AG04449 (cell line): ENCODE data around the gene FBXL15.

ENCODE experiments used
- CTCF ChIA-PET: fragments of 350-600 bp; formaldehyde crosslinking; extraction: SDS; loops from one replicate; lab custom pipeline; 2021; ENCODE audit warnings: antibody characterized with exemption; lab: Yijun Ruan, JAX
- POLR2A ChIA-PET: fragments of 400-600, 350-600 bp; formaldehyde crosslinking; extraction: SDS; loops from one replicate; lab custom pipeline; 2020; ENCODE audit warnings: antibody characterized with exemption, inconsistent platforms; lab: Yijun Ruan, JAX
- DNase-seq: peaks from one replicate; pipeline ENCODE4 v3.0.0-alpha.2; 2010; ENCODE audit warnings: low read depth, low spot score
- H3K4me3 ChIP-seq: 2 replicates; pipeline ENCODE4 v1.5.1; 2011; ENCODE audit warnings: low read depth, mild to moderate bottlenecking, control low read depth, low read length
- TF ChIP-seq, protein P1 (sequence below): IDR thresholded peaks from one replicate; pipeline ENCODE4 v1.5.1; 2011; ENCODE audit warnings: mild to moderate bottlenecking, moderate library complexity, low read length, control low read depth, inconsistent platforms; ENCODE audit not compliant: insufficient read depth; ENCODE audit errors: missing control alignments

FBXL15 gene

DNA sequence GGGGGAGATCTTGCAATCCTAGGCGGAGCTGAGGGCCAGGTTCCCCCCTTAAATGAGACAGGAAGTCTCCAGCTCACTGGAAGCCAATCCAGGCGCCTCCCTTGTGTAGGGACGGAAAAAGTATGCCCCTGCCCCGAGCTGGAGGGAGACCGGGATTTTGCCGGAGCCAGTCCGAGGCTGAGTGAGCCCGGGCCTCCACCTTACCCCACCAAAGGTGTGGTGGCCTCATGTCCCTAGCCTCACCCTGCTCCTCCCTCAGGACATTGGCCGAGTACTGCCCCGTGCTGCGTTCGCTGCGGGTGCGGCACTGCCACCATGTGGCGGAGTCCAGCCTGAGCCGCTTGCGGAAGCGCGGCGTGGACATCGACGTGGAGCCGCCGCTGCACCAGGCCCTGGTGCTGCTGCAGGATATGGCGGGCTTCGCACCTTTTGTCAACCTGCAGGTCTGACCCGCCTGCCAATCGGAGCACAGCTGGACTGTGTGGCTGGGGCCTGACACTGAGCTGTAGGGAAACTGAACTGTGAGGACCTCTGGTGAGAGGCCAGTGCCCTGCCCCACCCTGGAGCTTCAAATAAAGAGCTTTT lies 2.0 kb downstream of the FBXL15 start:
- no peak for DNase-seq

DNA sequence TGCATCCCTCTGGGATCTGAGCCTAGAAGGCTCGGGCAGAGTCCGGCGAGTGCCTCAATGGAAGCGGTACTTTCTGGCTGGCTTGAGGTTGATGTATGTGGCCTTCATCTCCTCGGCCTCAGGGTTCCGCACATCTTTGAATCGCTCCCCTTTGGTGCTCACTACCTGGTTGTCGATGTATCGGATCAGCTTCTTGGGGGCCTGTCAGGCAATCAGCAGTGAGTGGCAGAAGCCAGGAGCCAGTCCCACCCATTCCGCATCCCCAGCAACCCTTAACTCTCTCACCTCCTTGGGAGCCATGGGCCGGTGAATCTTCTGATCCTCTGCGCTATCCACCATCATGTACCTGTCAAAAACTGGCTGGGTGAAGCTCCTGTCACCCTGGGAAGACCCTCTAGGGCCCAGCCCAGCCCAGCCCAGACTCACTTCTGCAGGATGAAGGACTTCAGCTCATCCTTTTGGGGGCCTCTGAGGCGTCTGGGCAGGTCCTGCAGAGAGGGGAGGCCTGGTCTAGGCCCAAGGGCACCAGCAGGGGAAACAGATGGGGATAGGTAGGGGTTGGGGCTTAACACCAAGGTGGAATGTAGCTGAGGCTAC lies 2.8 kb downstream of the FBXL15 start:
- TF ChIP-seq, protein P1, sequence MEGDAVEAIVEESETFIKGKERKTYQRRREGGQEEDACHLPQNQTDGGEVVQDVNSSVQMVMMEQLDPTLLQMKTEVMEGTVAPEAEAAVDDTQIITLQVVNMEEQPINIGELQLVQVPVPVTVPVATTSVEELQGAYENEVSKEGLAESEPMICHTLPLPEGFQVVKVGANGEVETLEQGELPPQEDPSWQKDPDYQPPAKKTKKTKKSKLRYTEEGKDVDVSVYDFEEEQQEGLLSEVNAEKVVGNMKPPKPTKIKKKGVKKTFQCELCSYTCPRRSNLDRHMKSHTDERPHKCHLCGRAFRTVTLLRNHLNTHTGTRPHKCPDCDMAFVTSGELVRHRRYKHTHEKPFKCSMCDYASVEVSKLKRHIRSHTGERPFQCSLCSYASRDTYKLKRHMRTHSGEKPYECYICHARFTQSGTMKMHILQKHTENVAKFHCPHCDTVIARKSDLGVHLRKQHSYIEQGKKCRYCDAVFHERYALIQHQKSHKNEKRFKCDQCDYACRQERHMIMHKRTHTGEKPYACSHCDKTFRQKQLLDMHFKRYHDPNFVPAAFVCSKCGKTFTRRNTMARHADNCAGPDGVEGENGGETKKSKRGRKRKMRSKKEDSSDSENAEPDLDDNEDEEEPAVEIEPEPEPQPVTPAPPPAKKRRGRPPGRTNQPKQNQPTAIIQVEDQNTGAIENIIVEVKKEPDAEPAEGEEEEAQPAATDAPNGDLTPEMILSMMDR = no peak
- ChIA-PET CTCF (interaction anchor here (0.8 to 9.9 kb wide), 22 partner anchors 10 to 254 kb away, joined by 3 to 157 read pairs (median 8); partner anchors contain the start of genes ACTR1A, C10orf95, CUEDC2 and ELOVL3), POLR2A (interaction anchor here (3.9 kb wide), 1 partner anchor 9 kb away, joined by 31 read pairs; the partner anchor contains the start of gene CUEDC2)
- DNase-seq = no peak
- no peak overlapping the region for H3K4me3 ChIP-seq

More for the DNA sequence above, 2.0 kb downstream of the FBXL15 start:
- ChIA-PET CTCF (interaction anchor here (0.7 to 9.9 kb wide), 27 partner anchors 11 to 253 kb away, joined by 3 to 157 read pairs (median 7); partner anchors contain the start of genes ACTR1A, C10orf95, CUEDC2 and ELOVL3), POLR2A (interaction anchor here (3.9 kb wide), 1 partner anchor 10 kb away, joined by 31 read pairs; the partner anchor contains the start of gene CUEDC2)
- TF ChIP-seq, protein P1 = peak; percentile 98
- peak overlapping the region; percentile 92 for H3K4me3 ChIP-seq

DNA sequence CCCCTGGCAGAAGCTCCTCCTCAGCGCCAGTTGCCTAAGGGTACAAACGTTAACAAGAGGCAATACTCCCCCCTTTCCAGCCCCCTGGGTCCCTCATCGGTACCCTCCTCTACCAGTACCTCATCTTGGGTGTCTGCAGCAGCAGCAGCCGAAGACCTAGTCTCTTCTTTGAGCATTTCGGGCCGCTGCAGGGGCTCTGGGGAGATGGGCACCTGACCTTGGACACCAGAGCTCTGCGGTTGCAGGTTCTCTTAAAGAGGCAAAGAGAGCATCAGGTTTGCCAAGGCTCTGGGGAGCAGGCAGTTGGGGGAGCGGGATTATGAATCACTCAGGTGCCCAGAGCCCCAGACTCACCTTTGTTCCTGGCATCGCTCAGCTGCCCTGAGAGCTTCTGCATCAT lies 3.5 kb downstream of the FBXL15 start:
- ChIA-PET CTCF (interaction anchor here (0.8 to 9.9 kb wide), 15 partner anchors 9 to 254 kb away, joined by 3 to 157 read pairs (median 15); partner anchors contain the start of genes C10orf95, CUEDC2, ELOVL3 and NFKB2), POLR2A (no interaction called here)
- TF ChIP-seq, protein P1 = no peak
- no peak for DNase-seq
- no peak overlapping the region for H3K4me3 ChIP-seq

DNA sequence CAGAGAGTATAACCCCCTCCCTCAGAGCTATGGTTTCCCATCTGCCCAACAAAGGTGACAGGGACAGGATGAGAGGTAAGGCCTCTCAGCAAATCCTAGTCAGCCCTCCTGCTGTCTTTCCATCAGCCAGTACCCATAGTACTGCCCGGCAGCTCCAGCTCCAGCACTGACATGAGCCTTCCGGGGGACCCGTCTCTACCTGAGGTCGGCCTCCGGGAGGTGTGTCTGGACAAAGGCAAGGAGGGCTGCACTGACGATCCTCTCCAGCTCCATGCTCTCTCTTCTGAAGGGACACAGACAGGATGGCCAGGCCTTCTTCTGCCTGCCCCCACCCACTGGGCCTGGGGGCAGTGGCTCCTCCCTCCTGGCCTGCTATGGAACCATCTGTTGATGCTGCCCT lies 4.3 kb downstream of the FBXL15 start:
- DNase-seq = no peak
- H3K4me3 ChIP-seq = no peak overlapping the region
- CTCF ChIA-PET = interaction anchor here (1.0 to 9.9 kb wide), 9 partner anchors 8 to 255 kb away, joined by 3 to 157 read pairs (median 15); partner anchors contain the start of genes C10orf95, CUEDC2, ELOVL3 and NFKB2
- POLR2A ChIA-PET = no interaction called here
- TF ChIP-seq, protein P1 = no peak

DNA sequence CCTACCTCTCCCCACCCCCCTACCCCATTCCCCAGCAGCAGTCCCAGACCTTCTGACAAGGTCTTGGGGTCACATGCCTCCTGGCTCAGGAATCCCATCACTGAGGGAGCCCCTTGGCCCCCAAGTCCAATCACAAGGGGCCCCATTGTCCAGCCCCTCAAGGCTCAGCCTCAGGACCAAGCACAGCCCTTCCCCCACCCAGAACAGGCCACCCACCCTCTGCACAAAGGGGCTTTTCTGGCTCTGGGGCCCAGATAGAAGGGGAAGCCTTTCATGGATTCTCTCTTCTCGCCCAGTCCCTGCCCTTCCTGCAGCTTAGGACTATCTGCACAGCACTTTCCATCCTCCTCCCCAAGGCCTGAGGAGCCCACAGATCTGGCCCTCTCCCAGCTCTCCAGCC lies 4.8 kb downstream of the FBXL15 start:
- no peak for DNase-seq
- H3K4me3 ChIP-seq = no peak overlapping the region
- CTCF ChIA-PET = interaction anchor here (0.7 to 9.9 kb wide), 4 partner anchors 29 to 256 kb away, joined by 4 to 157 read pairs (median 72); partner anchors contain the start of genes ELOVL3 and NFKB2
- POLR2A ChIA-PET = no interaction called here
- TF ChIP-seq, protein P1 = no peak
